ENCODE measurements around the gene RCAN1. TPM values are rescaled to one million over a fixed set of nuclear protein-coding genes. Genes with fewer than 3 reads are reported as not detected.
"Not testable (repeated sequence)": the region's sequence is repeated elsewhere in the genome, so short reads cannot be mapped to it uniquely, and the experiment has no call there.

The RCAN1 gene
- total RNA-seq, 3 donors from 2014 or later = 13.2 to 17.3 (median 17.3) TPM

DNA sequence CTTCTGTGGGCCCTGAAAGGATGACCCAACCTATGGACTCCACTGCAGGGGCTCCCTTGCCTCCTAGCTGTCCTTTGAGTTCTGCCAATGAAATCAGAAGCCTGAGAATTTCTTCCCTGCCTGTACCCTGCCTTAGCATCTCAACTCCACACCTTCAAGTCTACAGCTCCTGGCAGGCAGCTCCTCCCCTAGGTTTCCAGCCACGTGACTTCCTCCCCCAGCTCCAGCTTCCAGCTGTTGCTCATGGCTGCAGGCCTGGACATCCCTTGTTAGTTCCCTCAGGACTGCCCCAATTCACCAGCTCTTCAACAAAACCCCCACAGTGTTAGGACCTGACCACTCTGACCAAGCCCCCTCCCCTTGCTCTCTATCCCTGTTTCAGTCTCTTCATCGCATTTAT lies 2.4 kb downstream of the RCAN1 start:
- Mint-ChIP-seq H3K4me3 (no peak overlapping the region), H3K36me3 (ENCODE audit: insufficient read depth) (no peaks in the 10 kb centered on the region), H3K4me1 (ENCODE audit: low read depth) (peaks cover 17% of the 10 kb centered on the region), H3K27me3 (ENCODE audit: low read depth) (no peaks in the 10 kb centered on the region), H3K9me3 (no peaks in the 10 kb centered on the region)
- DNase-seq (no peak), ATAC-seq (no peak)

DNA sequence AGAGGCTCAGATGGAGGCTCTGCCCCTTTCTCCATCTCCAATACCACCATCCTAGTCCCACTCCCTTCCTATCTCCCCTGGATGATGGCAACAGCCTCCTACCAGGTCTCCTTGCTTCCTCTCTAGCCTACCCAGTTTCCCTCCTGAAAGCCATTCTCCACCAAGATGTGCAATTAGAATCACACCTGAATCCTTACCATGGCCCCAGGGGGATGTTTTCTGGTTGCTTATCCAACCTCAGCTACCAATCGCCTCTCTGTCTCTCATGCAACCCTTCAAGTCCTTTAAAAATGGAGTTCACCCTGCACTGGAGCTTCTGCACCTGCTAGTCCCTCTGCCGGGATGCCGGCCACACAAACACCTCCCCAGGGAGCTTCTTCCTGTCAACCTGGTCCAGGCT lies 2.9 kb downstream of the RCAN1 start:
- ATAC-seq (no peak), DNase-seq (no peak)
- no peaks in the 10 kb centered on the region for H3K9me3 Mint-ChIP-seq
- peaks cover 17% of the 10 kb centered on the region for H3K4me1 Mint-ChIP-seq (ENCODE audit: low read depth)
- no peaks in the 10 kb centered on the region for H3K36me3 Mint-ChIP-seq (ENCODE audit: insufficient read depth)
- no peaks in the 10 kb centered on the region for H3K27me3 Mint-ChIP-seq (ENCODE audit: low read depth)
- no peak overlapping the region for H3K4me3 Mint-ChIP-seq

DNA sequence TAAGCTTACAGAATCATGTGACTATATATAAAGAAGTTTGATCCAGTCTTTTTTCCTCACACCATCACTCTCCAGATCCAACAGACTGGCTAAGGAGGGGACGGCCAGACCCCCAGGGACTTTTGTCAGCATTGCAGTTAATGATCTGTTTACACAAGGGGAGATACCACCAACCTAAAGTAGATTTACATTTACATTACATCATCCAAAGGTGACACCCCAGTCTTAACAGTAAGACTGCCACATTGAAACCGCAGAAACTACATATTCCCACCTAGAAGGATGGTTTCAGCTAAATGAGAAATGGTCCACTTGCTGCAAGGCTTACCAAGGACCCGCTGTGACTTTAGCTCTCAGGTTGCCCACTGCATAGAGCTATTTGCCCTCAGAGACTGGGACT lies 3.4 kb downstream of the RCAN1 start:
- DNase-seq (no peak), ATAC-seq (no peak)
- no peaks in the 10 kb centered on the region for H3K9me3 Mint-ChIP-seq
- H3K4me1 Mint-ChIP-seq (ENCODE audit: low read depth) = peaks cover 17% of the 10 kb centered on the region
- no peak overlapping the region for H3K4me3 Mint-ChIP-seq
- no peaks in the 10 kb centered on the region for H3K27me3 Mint-ChIP-seq (ENCODE audit: low read depth)
- no peaks in the 10 kb centered on the region for H3K36me3 Mint-ChIP-seq (ENCODE audit: insufficient read depth)

DNA sequence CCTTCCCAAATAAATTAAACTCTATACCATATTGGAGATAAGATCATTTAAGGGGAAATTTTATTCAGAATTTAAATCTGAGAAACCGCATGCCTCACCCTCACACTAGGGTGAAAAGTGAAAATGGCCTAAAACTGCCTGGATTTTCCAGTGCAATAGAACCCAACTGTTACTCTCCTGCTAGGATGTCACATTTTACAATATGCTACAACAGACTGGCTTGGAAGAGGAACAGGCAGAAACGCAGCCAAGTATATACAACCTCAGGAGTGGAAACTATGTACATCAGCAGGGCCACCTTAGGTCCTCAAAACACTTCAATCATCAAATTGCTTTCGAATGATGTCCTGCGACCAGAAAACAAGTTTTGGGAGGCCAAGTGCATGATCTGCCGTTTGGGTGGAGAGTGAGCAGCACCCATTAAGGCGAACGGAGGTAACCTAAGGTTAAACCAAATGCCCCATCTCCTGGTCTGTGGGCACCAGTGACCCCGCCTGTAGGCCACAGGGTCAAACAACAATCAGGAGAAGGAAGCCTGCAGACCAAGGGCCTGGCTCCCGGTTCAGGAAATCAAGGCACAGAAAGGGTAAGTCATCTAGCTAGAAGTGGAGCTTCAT lies 4.9 kb downstream of the RCAN1 start:
- Mint-ChIP-seq H3K4me1 (ENCODE audit: low read depth) (peaks cover 13% of the 10 kb centered on the region), H3K36me3 (ENCODE audit: insufficient read depth) (no peaks in the 10 kb centered on the region), H3K4me3 (no peak overlapping the region), H3K27me3 (ENCODE audit: low read depth) (no peaks in the 10 kb centered on the region), H3K9me3 (no peaks in the 10 kb centered on the region)
- ATAC-seq = no peak
- DNase-seq = no peak

DNA sequence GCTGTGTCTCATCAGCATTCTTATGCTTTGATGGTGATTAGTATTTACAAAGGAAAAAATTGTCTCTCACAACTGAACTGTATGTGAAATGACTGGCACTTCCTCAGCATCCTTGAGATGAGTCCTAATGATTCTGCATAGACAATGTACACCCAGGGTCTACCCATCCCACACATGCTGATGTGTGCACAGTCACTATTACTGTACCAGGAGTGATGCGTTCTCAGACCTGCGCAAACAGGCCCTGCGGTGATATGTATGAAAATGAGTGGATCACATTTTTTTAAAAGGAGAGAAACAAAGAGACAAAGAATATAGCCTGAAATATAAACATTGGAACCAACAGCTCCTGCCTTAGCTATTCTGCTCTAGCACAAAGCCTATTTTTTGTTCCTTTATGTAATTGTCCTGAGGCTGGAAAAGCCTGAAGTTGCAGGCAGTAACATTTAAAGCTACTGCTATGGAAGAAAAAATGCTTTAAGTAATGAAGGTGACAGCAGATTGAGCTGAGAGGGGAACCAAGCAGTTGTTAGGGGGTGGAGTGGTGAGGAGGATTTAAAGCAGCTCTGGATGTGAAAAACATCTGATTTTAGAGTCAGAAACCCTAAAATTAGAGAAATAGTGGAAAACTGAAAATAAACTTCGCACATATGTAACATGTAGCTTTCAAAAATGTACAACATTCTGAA lies 5.5 kb downstream of the RCAN1 start:
- Mint-ChIP-seq H3K36me3 (ENCODE audit: insufficient read depth) (no peaks in the 10 kb centered on the region), H3K27me3 (ENCODE audit: low read depth) (no peaks in the 10 kb centered on the region), H3K4me3 (no peak overlapping the region), H3K9me3 (no peaks in the 10 kb centered on the region), H3K4me1 (ENCODE audit: low read depth) (peaks cover 13% of the 10 kb centered on the region)
- ATAC-seq (peak; percentile 33 to 63), DNase-seq (no peak)

DNA sequence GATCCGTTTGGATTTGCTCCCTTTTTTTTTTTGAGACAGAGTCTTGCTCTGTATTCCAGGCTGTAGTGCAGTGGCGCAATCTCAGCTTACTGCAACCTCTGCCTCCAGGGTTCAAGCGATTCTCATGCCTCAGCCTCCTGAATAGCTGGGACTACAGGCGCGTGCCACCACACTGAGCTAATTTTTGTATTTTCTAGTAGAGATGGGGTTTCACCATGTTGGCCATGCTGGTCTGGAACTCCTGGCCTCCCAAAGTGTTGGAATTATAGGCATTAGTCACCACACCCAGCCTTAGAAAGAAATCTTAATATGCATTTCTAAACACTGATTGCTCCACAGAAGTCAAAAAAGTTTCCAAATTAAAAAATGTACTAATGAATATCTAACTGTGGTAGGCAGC lies 7.5 kb downstream of the RCAN1 start:
- H3K9me3 Mint-ChIP-seq; H3K27me3 Mint-ChIP-seq (ENCODE audit: low read depth); DNase-seq; H3K4me3 Mint-ChIP-seq; H3K4me1 Mint-ChIP-seq (ENCODE audit: low read depth); H3K36me3 Mint-ChIP-seq (ENCODE audit: insufficient read depth); ATAC-seq: not testable (repeated sequence)

DNA sequence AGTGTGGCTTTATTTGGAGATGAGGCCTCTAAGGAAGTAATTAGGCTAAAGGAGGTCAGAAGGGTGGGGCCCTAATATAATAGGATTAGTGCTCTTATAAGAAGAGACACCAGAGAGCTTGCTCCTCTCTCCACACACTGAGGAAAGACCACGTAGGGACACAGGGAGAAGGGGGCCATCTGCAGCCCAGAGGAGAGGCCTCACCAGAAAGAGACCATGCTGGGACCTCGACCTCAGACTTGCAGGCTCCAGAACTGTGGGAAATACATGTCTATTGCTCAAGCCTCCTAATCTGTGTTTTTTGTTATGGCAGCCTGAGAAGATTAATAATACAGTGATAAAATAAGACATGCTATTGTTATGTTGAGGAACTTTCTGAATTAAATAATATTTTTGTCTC lies 8.3 kb downstream of the RCAN1 start:
- ATAC-seq = no peak
- Mint-ChIP-seq H3K27me3 (ENCODE audit: low read depth) (no peaks in the 10 kb centered on the region), H3K4me1 (ENCODE audit: low read depth) (peaks cover 2% of the 10 kb centered on the region), H3K36me3 (ENCODE audit: insufficient read depth) (no peaks in the 10 kb centered on the region), H3K4me3 (no peak overlapping the region), H3K9me3 (no peaks in the 10 kb centered on the region)
- no peak for DNase-seq

DNA sequence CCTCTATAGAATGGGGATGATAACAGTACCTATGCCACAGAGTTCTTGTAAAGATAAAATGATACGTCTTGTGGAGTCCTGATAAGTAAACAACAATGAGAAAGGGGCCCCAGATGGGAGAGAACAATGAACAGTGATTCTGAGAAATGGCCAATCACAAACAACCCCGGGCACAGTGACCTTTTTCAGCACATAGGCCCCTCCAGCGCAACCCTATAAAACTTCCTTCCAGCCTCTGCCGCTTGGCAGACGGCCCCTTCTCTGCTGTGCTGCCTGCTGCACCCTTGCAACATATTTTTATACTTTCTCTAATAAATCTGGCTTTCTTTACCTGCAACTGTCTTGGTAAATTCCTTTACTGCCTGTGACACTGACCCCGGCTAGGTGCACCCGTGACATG lies 8.9 kb downstream of the RCAN1 start:
- no peak overlapping the region for H3K4me3 Mint-ChIP-seq
- peaks cover 2% of the 10 kb centered on the region for H3K4me1 Mint-ChIP-seq (ENCODE audit: low read depth)
- ATAC-seq = no peak
- no peaks in the 10 kb centered on the region for H3K27me3 Mint-ChIP-seq (ENCODE audit: low read depth)
- H3K9me3 Mint-ChIP-seq = no peaks in the 10 kb centered on the region
- no peak for DNase-seq
- no peaks in the 10 kb centered on the region for H3K36me3 Mint-ChIP-seq (ENCODE audit: insufficient read depth)

DNA sequence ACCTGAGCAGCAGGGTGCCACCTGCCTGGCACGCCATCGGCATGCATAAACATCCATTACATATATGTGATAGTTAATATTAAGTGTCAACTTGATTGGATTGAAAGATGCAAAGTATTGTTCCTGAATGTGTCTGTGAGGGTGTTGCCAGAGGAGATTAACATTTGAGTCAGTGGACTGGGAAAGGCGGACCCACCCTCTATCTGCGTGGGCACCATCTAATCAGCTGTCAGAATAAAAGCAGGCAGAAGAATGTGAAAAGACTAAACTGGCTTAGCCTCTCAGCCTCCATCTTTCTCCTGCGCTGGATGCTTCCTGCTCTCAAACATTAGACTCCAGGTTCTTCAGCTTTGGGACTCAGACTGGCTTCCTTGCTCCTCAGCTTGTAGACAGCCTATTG lies 10.0 kb downstream of the RCAN1 start:
- H3K9me3 Mint-ChIP-seq; ATAC-seq; H3K4me1 Mint-ChIP-seq (ENCODE audit: low read depth); DNase-seq; H3K4me3 Mint-ChIP-seq; H3K36me3 Mint-ChIP-seq (ENCODE audit: insufficient read depth); H3K27me3 Mint-ChIP-seq (ENCODE audit: low read depth): not testable (repeated sequence)

DNA sequence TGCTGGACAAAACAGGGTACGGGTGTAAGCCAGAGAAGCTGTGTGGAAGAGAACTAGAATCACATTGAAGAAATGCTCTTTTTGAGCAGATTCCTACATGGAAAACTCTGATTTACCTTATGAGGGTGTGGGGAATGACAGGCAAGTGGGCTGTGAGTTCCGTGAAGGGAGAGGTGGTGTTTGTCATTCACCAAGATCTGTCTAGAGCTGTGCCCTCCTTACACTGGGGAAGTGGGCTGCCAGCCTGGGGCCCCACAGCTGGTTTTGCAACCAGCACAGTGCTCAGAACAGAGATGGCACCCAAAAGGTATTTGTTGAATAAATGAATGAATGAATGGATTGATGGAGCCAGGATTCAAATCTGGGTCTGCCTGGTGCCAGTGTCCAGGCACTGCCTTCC lies 10.4 kb downstream of the RCAN1 start:
- no peak overlapping the region for H3K4me3 Mint-ChIP-seq
- H3K36me3 Mint-ChIP-seq (ENCODE audit: insufficient read depth) = no peaks in the 10 kb centered on the region
- no peaks in the 10 kb centered on the region for H3K9me3 Mint-ChIP-seq
- H3K4me1 Mint-ChIP-seq (ENCODE audit: low read depth) = peaks cover 2% of the 10 kb centered on the region
- ATAC-seq = no peak
- DNase-seq = no peak
- H3K27me3 Mint-ChIP-seq (ENCODE audit: low read depth) = no peaks in the 10 kb centered on the region

GRCh38 chr21:34603710-34604057 lies 11.2 kb downstream of the RCAN1 start:
- ATAC-seq = no peak
- no peaks in the 10 kb centered on the region for H3K4me1 Mint-ChIP-seq (ENCODE audit: low read depth)

DNA sequence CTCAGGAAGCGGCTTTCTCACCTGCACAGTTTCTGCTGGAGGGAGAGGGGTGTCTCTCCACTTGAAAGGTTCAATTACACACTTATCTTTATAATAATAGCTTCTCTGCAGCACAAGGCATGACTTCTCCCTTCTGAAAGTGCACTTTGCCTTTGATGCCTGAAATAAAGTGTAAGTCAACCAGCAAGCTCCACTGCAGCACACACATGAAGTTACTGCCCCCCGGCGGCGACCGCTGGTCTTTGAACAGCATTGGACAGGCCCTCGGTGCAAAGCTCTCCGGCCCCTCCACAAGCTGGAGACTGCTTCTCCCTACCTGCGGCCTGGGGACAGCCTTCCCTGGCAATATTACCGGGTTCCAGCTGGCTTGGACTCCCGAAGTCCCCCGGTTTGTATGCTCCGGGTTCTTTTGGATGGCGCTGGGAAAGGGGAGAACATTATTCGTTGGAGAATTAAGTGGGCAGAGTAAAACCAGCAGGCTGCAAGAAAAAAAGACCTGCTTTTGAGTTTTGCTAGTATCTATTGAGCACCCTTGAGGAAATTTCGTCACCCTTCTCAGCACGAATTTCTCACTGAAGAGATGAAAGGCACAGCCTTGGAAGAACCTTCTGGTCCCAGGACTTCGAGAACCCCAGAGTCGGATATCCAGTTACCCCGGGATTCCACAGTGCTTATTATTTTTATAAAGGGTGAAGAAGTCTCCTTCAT lies 11.8 kb downstream of the RCAN1 start:
- H3K36me3 Mint-ChIP-seq (ENCODE audit: insufficient read depth) = no peaks in the 10 kb centered on the region
- ATAC-seq (peak; percentile 70 to 81), DNase-seq (peak; percentile 48)
- H3K4me3 Mint-ChIP-seq = no peak overlapping the region
- no peaks in the 10 kb centered on the region for H3K4me1 Mint-ChIP-seq (ENCODE audit: low read depth)
- H3K9me3 Mint-ChIP-seq = no peaks in the 10 kb centered on the region
- no peaks in the 10 kb centered on the region for H3K27me3 Mint-ChIP-seq (ENCODE audit: low read depth)

More at GRCh38 chr21:34603710-34604057, 11.2 kb downstream of the RCAN1 start:
- Mint-ChIP-seq H3K27me3 (ENCODE audit: low read depth) (no peaks in the 10 kb centered on the region), H3K36me3 (ENCODE audit: insufficient read depth) (no peaks in the 10 kb centered on the region), H3K9me3 (no peaks in the 10 kb centered on the region), H3K4me3 (no peak overlapping the region)
- no peak for DNase-seq

- Mint-ChIP-seq H3K9me3 (no peaks in the 10 kb centered on the region), H3K27me3 (ENCODE audit: low read depth) (no peaks in the 10 kb centered on the region), H3K4me1 (ENCODE audit: low read depth) (no peaks in the 10 kb centered on the region), H3K36me3 (ENCODE audit: insufficient read depth) (no peaks in the 10 kb centered on the region), H3K4me3 (no peak overlapping the region)
- DNase-seq (no peak), ATAC-seq (no peak)
Measured at GRCh38 chr21:34602061-34602460, 12.9 kb downstream of the RCAN1 start.

DNA sequence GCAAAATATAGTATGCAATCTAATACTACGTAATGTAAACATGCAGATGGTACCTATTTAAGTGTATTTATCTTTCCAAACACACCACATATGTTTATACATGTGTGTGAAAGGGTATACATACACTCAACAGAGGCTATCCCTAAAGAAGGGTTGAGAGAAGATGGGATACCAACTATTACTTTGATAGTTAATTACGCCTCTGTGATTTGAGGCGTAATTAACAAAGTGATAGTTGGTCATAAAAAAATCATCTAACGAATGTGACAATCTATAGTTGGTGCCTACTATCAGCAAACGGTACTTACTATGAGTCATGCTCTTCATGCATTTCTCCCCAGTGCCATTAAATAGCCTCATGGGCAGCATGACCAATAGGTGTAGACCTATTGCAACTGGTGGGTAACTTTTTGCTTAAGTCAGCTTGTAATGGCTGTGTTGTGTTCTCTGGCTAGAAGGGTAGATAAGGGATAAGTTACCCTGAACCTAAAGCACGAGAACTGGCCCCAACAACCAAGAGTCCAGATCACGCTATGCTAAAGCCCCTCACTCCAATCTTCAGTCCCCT lies 15.3 kb downstream of the RCAN1 start:
- H3K36me3 Mint-ChIP-seq (ENCODE audit: insufficient read depth) = no peaks in the 10 kb centered on the region
- H3K9me3 Mint-ChIP-seq = no peaks in the 10 kb centered on the region
- DNase-seq (no peak), ATAC-seq (no peak)
- H3K27me3 Mint-ChIP-seq (ENCODE audit: low read depth) = no peaks in the 10 kb centered on the region
- no peaks in the 10 kb centered on the region for H3K4me1 Mint-ChIP-seq (ENCODE audit: low read depth)
- H3K4me3 Mint-ChIP-seq = no peak overlapping the region

DNA sequence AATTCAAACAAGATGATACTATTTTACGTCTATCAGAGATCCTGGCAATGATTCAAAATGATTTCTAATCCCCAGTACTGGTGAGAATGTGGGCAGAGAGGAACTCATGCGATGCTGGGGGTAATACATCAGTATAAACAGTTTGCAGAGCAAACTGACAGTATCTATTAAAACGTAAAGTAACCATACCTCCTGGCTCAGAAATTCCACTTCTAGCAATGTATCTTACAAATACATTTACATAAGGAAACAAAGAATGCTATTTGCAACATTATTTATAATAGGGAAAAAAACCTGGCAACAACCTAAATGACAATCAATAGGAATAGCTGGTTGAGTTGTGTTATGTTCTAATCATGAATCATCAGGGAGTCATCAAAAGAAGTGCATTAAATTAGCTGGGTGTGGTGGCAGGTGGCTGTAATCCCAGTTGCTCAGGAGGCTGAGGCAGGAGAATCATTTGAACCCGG lies 15.9 kb downstream of the RCAN1 start:
- DNase-seq = no peak
- Mint-ChIP-seq H3K27me3 (ENCODE audit: low read depth) (no peaks in the 10 kb centered on the region), H3K9me3 (no peaks in the 10 kb centered on the region), H3K4me1 (ENCODE audit: low read depth) (no peaks in the 10 kb centered on the region), H3K36me3 (ENCODE audit: insufficient read depth) (no peaks in the 10 kb centered on the region), H3K4me3 (no peak overlapping the region)
- ATAC-seq = no peak
